HCEC 1CT (cell line): ENCODE measurements around the gene SPA17.

ENCODE experiments used
- DNase-seq: peaks from one replicate; pipeline ENCODE4 v3.0.0-alpha.2; 2017

Gene SPA17

GRCh38 chr11:124663861-124664260 lies 9.8 kb upstream of the SPA17 start:
- no peak for DNase-seq

GRCh38 chr11:124667601-124668000 lies 6.1 kb upstream of the SPA17 start:
- DNase-seq: no peak

GRCh38 chr11:124669193-124669592 lies 4.5 kb upstream of the SPA17 start:
- peak; percentile 33 for DNase-seq

- DNase-seq: no peak
These were observed 3.0 kb upstream of the SPA17 start for GRCh38 chr11:124670732-124671131.

- DNase-seq: no peak
These were observed 1.0 kb upstream of the SPA17 start for GRCh38 chr11:124672536-124673215.

GRCh38 chr11:124674168-124674517 lies 439 bp downstream of the SPA17 start:
- DNase-seq: no peak

GRCh38 chr11:124674571-124674970 lies 867 bp downstream of the SPA17 start:
- DNase-seq: no peak

GRCh38 chr11:124676386-124676785 lies 2.7 kb downstream of the SPA17 start:
- DNase-seq: peak; percentile 77

GRCh38 chr11:124678416-124678815 lies 4.7 kb downstream of the SPA17 start:
- no peak for DNase-seq

- no peak for DNase-seq
These were observed 7.7 kb downstream of the SPA17 start for GRCh38 chr11:124681421-124681820.

GRCh38 chr11:124682443-124682842 lies 8.7 kb downstream of the SPA17 start:
- no peak for DNase-seq

- DNase-seq: no peak
These were observed 19.4 kb downstream of the SPA17 start for GRCh38 chr11:124693142-124693541.

- DNase-seq: no peak
These were observed 25.8 kb downstream of the SPA17 start for GRCh38 chr11:124699547-124699946.

GRCh38 chr11:124700028-124700427 lies 26.3 kb downstream of the SPA17 start:
- DNase-seq: no peak

- no peak for DNase-seq
These were observed 34.1 kb downstream of the SPA17 start for GRCh38 chr11:124707829-124708228.

GRCh38 chr11:124712392-124712791 lies 38.7 kb downstream of the SPA17 start:
- no peak for DNase-seq

GRCh38 chr11:124716591-124716990 lies 42.9 kb downstream of the SPA17 start:
- DNase-seq: no peak

- no peak for DNase-seq
These were observed 43.7 kb downstream of the SPA17 start for GRCh38 chr11:124717421-124717785.

GRCh38 chr11:124717786-124718651 lies 44.3 kb downstream of the SPA17 start:
- DNase-seq: peak; percentile 35

GRCh38 chr11:124718801-124719200 lies 45.1 kb downstream of the SPA17 start:
- DNase-seq: no peak

- DNase-seq: no peak
These were observed 45.8 kb downstream of the SPA17 start for GRCh38 chr11:124719534-124719933.

- no peak for DNase-seq
These were observed 48.5 kb downstream of the SPA17 start for GRCh38 chr11:124722176-124722575.

GRCh38 chr11:124724979-124725718 lies 51.4 kb downstream of the SPA17 start:
- DNase-seq: no peak

- DNase-seq: peak; percentile 57
These were observed 52.0 kb downstream of the SPA17 start for GRCh38 chr11:124725719-124726105.
